ENCODE measurements around the gene C6orf120. TPM values are rescaled to one million over a fixed set of nuclear protein-coding genes. Genes with fewer than 3 reads are reported as not detected.
"Not testable (repeated sequence)": the region's sequence is repeated elsewhere in the genome, so short reads cannot be mapped to it uniquely, and the experiment has no call there.

C6orf120 gene
- total RNA-seq, 1 donor from 2014 or later = 19.8 TPM

DNA sequence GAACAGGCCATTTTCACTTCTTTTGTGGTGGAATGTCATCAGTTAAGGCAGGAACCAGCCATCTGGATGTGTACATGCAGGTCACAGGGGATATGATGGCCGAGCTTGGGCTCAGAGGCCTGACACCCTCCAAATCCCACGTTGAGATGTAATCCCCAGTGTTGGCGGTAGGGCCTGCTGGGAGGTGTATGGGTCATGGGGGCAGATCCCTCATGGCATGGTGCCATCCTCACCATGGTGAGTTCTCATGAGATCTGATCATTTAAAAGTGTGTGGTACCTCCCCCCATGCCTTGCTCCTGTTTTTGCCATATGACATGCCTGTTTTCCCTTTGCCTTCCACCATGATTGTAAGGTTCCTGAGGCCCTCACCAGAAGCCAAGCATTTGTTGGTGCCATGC lies 26.9 kb upstream of the C6orf120 start:
- H3K27me3 ChIP-seq (ENCODE audit: control insufficient read depth in 3 of 3, insufficient read depth in 3 of 3, low read length in 3 of 3) = no peaks in the 10 kb centered on the region
- no peak overlapping the region for H3K9ac ChIP-seq (ENCODE audit: low read depth in 1 of 3, low read length in 3 of 3)
- peaks cover 7 to 18% (median 10%) of the 10 kb centered on the region in 3 donors for H3K36me3 ChIP-seq (ENCODE audit: control insufficient read depth in 3 of 3, insufficient read depth in 3 of 3, low read length in 3 of 3)
- no peak overlapping the region for H3K4me3 ChIP-seq (ENCODE audit: low read length in 3 of 3)
- no peaks in the 10 kb centered on the region for H3K9me3 ChIP-seq (ENCODE audit: control insufficient read depth in 3 of 3, low read length in 3 of 3)
- no peak overlapping the region for H3K27ac ChIP-seq (ENCODE audit: low read depth, low read length)
- peaks cover 0 to 2% (median 0%) of the 10 kb centered on the region in 3 donors for H3K4me1 ChIP-seq (ENCODE audit: control insufficient read depth in 3 of 3, insufficient read depth in 3 of 3, low read length in 3 of 3)

DNA sequence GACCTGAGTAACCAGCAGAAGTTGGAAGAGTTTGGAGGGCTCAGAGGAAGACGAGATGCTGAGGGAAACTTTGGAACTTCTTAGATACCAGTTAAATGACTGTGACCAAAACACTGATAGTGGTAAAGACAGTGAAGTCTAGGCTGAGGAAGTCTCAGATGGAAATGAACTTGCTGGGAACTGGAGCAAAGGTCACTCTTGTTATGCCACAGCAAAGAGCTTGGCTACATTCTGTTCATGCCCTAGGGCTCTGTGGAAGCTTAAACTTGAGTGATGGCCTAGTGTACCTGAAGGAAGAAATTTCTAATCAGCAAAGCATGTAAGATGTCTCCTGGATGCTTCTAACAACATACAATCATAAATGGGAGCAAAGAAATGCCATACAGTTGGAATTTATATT lies 24.8 kb upstream of the C6orf120 start:
- no peak overlapping the region for H3K27ac ChIP-seq (ENCODE audit: low read depth, low read length)
- H3K9ac ChIP-seq (ENCODE audit: low read depth in 1 of 3, low read length in 3 of 3) = no peak overlapping the region
- peaks cover 0 to 7% (median 0%) of the 10 kb centered on the region in 3 donors for H3K36me3 ChIP-seq (ENCODE audit: control insufficient read depth in 3 of 3, insufficient read depth in 3 of 3, low read length in 3 of 3)
- H3K4me3 ChIP-seq (ENCODE audit: low read length in 3 of 3) = no peak overlapping the region
- no peaks in the 10 kb centered on the region for H3K27me3 ChIP-seq (ENCODE audit: control insufficient read depth in 3 of 3, insufficient read depth in 3 of 3, low read length in 3 of 3)
- H3K4me1 ChIP-seq (ENCODE audit: control insufficient read depth in 3 of 3, insufficient read depth in 3 of 3, low read length in 3 of 3) = peaks cover 0 to 2% (median 0%) of the 10 kb centered on the region in 3 donors
- no peaks in the 10 kb centered on the region for H3K9me3 ChIP-seq (ENCODE audit: control insufficient read depth in 3 of 3, low read length in 3 of 3)

GRCh38 chr6:169678342-169678741 lies 23.6 kb upstream of the C6orf120 start:
- Histone ChIP-seq H3K27me3 (ENCODE audit: control insufficient read depth in 3 of 3, insufficient read depth in 3 of 3, low read length in 3 of 3) (no peaks in the 10 kb centered on the region), H3K27ac (ENCODE audit: low read depth, low read length) (no peak overlapping the region), H3K4me1 (ENCODE audit: control insufficient read depth in 3 of 3, insufficient read depth in 3 of 3, low read length in 3 of 3) (peaks cover 0 to 2% (median 0%) of the 10 kb centered on the region in 3 donors), H3K9ac (ENCODE audit: low read depth in 1 of 3, low read length in 3 of 3) (no peak overlapping the region), H3K36me3 (ENCODE audit: control insufficient read depth in 3 of 3, insufficient read depth in 3 of 3, low read length in 3 of 3) (peaks cover 0 to 7% (median 2%) of the 10 kb centered on the region in 3 donors), H3K4me3 (ENCODE audit: low read length in 3 of 3) (no peak overlapping the region), H3K9me3 (ENCODE audit: control insufficient read depth in 3 of 3, low read length in 3 of 3) (no peaks in the 10 kb centered on the region)

DNA sequence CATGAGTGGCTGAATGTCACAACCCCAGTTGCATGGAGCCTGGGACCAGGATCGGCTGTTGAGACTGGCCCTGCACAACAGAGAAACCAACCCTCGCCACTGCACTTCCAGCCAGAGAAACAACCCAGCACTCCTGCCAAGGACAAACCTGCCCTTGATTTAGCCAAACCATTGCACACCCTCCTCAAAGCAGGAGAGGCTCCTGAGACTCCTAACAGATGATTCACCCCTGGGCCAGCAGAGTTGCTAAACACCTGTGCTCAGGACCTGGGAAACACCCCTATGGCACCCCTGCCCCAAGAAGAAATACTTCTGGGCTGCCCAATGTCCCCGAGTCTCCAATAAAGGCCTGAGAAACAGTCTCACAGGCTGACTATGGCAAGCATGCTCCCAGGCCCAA lies 17.9 kb upstream of the C6orf120 start:
- peaks cover 7 to 16% (median 14%) of the 10 kb centered on the region in 3 donors for H3K36me3 ChIP-seq (ENCODE audit: control insufficient read depth in 3 of 3, insufficient read depth in 3 of 3, low read length in 3 of 3)
- no peaks in the 10 kb centered on the region for H3K4me1 ChIP-seq (ENCODE audit: control insufficient read depth in 3 of 3, insufficient read depth in 3 of 3, low read length in 3 of 3)

GRCh38 chr6:169685860-169686259 lies 16.1 kb upstream of the C6orf120 start:
- Histone ChIP-seq H3K36me3 (ENCODE audit: control insufficient read depth in 3 of 3, insufficient read depth in 3 of 3, low read length in 3 of 3) (peaks cover 7 to 14% (median 12%) of the 10 kb centered on the region in 3 donors), H3K9me3 (ENCODE audit: control insufficient read depth in 3 of 3, low read length in 3 of 3) (peaks cover 0 to 7% (median 0%) of the 10 kb centered on the region in 3 donors), H3K4me3 (ENCODE audit: low read length in 3 of 3) (no peak overlapping the region), H3K9ac (ENCODE audit: low read depth in 1 of 3, low read length in 3 of 3) (no peak overlapping the region), H3K27ac (ENCODE audit: low read depth, low read length) (no peak overlapping the region), H3K27me3 (ENCODE audit: control insufficient read depth in 3 of 3, insufficient read depth in 3 of 3, low read length in 3 of 3) (no peaks in the 10 kb centered on the region), H3K4me1 (ENCODE audit: control insufficient read depth in 3 of 3, insufficient read depth in 3 of 3, low read length in 3 of 3) (no peaks in the 10 kb centered on the region)

More for the DNA sequence above, 17.9 kb upstream of the C6orf120 start:
- Histone ChIP-seq H3K27ac (ENCODE audit: low read depth, low read length) (no peak overlapping the region), H3K9ac (ENCODE audit: low read depth in 1 of 3, low read length in 3 of 3) (no peak overlapping the region), H3K4me3 (ENCODE audit: low read length in 3 of 3) (no peak overlapping the region), H3K27me3 (ENCODE audit: control insufficient read depth in 3 of 3, insufficient read depth in 3 of 3, low read length in 3 of 3) (no peaks in the 10 kb centered on the region), H3K9me3 (ENCODE audit: control insufficient read depth in 3 of 3, low read length in 3 of 3) (peaks cover 0 to 7% (median 0%) of the 10 kb centered on the region in 3 donors)

GRCh38 chr6:169689287-169689686 lies 12.6 kb upstream of the C6orf120 start:
- Histone ChIP-seq H3K4me3 (ENCODE audit: low read length in 3 of 3) (no peak overlapping the region), H3K4me1 (ENCODE audit: control insufficient read depth in 3 of 3, insufficient read depth in 3 of 3, low read length in 3 of 3) (no peaks in the 10 kb centered on the region), H3K9me3 (ENCODE audit: control insufficient read depth in 3 of 3, low read length in 3 of 3) (peaks cover 0 to 7% (median 0%) of the 10 kb centered on the region in 3 donors), H3K27me3 (ENCODE audit: control insufficient read depth in 3 of 3, insufficient read depth in 3 of 3, low read length in 3 of 3) (no peaks in the 10 kb centered on the region), H3K36me3 (ENCODE audit: control insufficient read depth in 3 of 3, insufficient read depth in 3 of 3, low read length in 3 of 3) (peaks cover 4 to 14% (median 12%) of the 10 kb centered on the region in 3 donors), H3K27ac (ENCODE audit: low read depth, low read length) (no peak overlapping the region), H3K9ac (ENCODE audit: low read depth in 1 of 3, low read length in 3 of 3) (no peak overlapping the region)

- no peaks in the 10 kb centered on the region for H3K9me3 ChIP-seq (ENCODE audit: control insufficient read depth in 3 of 3, low read length in 3 of 3)
- no peaks in the 10 kb centered on the region for H3K4me1 ChIP-seq (ENCODE audit: control insufficient read depth in 3 of 3, insufficient read depth in 3 of 3, low read length in 3 of 3)
- H3K36me3 ChIP-seq (ENCODE audit: control insufficient read depth in 3 of 3, insufficient read depth in 3 of 3, low read length in 3 of 3) = peaks cover 6 to 7% (median 7%) of the 10 kb centered on the region in 3 donors
- no peak overlapping the region for H3K4me3 ChIP-seq (ENCODE audit: low read length in 3 of 3)
- H3K27me3 ChIP-seq (ENCODE audit: control insufficient read depth in 3 of 3, insufficient read depth in 3 of 3, low read length in 3 of 3) = no peaks in the 10 kb centered on the region
- no peak overlapping the region for H3K27ac ChIP-seq (ENCODE audit: low read depth, low read length)
- no peak overlapping the region for H3K9ac ChIP-seq (ENCODE audit: low read depth in 1 of 3, low read length in 3 of 3)
Observed at GRCh38 chr6:169691260-169691659, 10.7 kb upstream of the C6orf120 start.

- Histone ChIP-seq H3K27me3 (ENCODE audit: control insufficient read depth in 3 of 3, insufficient read depth in 3 of 3, low read length in 3 of 3) (no peaks in the 10 kb centered on the region), H3K27ac (ENCODE audit: low read depth, low read length) (no peak overlapping the region), H3K4me3 (ENCODE audit: low read length in 3 of 3) (no peak overlapping the region), H3K9ac (ENCODE audit: low read depth in 1 of 3, low read length in 3 of 3) (no peak overlapping the region), H3K36me3 (ENCODE audit: control insufficient read depth in 3 of 3, insufficient read depth in 3 of 3, low read length in 3 of 3) (peaks cover 2 to 7% (median 3%) of the 10 kb centered on the region in 3 donors), H3K9me3 (ENCODE audit: control insufficient read depth in 3 of 3, low read length in 3 of 3) (no peaks in the 10 kb centered on the region), H3K4me1 (ENCODE audit: control insufficient read depth in 3 of 3, insufficient read depth in 3 of 3, low read length in 3 of 3) (no peaks in the 10 kb centered on the region)
Observed at GRCh38 chr6:169692516-169692915, 9.4 kb upstream of the C6orf120 start.

DNA sequence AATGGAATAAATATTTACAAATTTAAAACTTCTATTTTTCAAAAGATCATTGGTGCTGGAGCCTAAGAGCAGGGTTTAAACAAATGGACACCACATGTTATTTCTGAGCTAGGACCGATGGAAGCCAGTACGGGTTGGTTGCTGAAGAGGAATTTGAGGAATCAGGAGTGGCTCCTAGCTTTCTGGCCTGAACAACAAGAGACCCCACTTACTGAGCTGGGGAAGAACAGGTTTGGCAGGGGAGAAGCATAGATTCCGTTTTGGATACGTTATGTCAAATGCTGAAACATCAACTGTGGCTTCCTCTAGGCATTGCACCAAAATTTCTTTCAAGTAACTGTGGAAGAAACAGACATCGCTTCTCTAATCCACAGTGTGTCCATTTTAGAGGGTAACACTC lies 6.8 kb upstream of the C6orf120 start:
- peaks cover 2 to 8% (median 3%) of the 10 kb centered on the region in 3 donors for H3K36me3 ChIP-seq (ENCODE audit: control insufficient read depth in 3 of 3, insufficient read depth in 3 of 3, low read length in 3 of 3)
- peaks cover 2 to 17% (median 6%) of the 10 kb centered on the region in 3 donors for H3K4me1 ChIP-seq (ENCODE audit: control insufficient read depth in 3 of 3, insufficient read depth in 3 of 3, low read length in 3 of 3)
- H3K9me3 ChIP-seq (ENCODE audit: control insufficient read depth in 3 of 3, low read length in 3 of 3) = no peaks in the 10 kb centered on the region
- no peak overlapping the region for H3K4me3 ChIP-seq (ENCODE audit: low read length in 3 of 3)
- no peak overlapping the region for H3K27ac ChIP-seq (ENCODE audit: low read depth, low read length)
- H3K9ac ChIP-seq (ENCODE audit: low read depth in 1 of 3, low read length in 3 of 3) = no peak overlapping the region
- H3K27me3 ChIP-seq (ENCODE audit: control insufficient read depth in 3 of 3, insufficient read depth in 3 of 3, low read length in 3 of 3) = no peaks in the 10 kb centered on the region

DNA sequence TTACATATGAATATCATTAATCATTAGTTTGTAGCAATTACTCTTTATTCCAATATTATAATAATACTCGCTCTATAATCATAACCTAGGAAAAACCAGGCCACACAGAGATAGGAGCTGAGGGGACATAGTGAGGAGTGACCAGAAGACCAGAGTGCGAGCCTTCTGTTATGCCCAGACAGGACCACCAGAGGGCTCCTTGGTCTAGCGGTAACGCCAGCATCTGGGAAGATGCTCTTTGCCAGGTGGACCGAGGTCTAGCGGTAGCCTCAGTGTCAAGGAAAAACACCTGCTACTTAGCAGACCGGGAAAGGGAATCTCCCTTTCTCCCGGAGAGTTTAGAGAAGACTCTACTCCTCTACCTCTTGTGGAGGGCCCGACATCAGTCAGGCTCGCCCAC lies 4.8 kb upstream of the C6orf120 start:
- H3K9me3 ChIP-seq (ENCODE audit: control insufficient read depth in 3 of 3, low read length in 3 of 3); H3K27ac ChIP-seq (ENCODE audit: low read depth, low read length); H3K4me3 ChIP-seq (ENCODE audit: low read length in 3 of 3); H3K36me3 ChIP-seq (ENCODE audit: control insufficient read depth in 3 of 3, insufficient read depth in 3 of 3, low read length in 3 of 3); H3K9ac ChIP-seq (ENCODE audit: low read depth in 1 of 3, low read length in 3 of 3); H3K27me3 ChIP-seq (ENCODE audit: control insufficient read depth in 3 of 3, insufficient read depth in 3 of 3, low read length in 3 of 3): not testable (repeated sequence)
- peaks cover 13 to 31% (median 15%) of the 10 kb centered on the region in 3 donors for H3K4me1 ChIP-seq (ENCODE audit: control insufficient read depth in 3 of 3, insufficient read depth in 3 of 3, low read length in 3 of 3)

Measured in skeletal muscle tissue (tissue), 4 donors.